ENCODE data around the gene SLC6A19.

Gene SLC6A19

GRCh38 chr5:1201327-1202025 lies at the start of gene SLC6A19:
SLC6A19 (plus strand) TSS chr5:1201595; CDS start chr5:1201651, 56 bp downstream.
- DNase-seq (ENCODE audit: low read depth) = no peak
- TF ChIP-seq, protein P1, sequence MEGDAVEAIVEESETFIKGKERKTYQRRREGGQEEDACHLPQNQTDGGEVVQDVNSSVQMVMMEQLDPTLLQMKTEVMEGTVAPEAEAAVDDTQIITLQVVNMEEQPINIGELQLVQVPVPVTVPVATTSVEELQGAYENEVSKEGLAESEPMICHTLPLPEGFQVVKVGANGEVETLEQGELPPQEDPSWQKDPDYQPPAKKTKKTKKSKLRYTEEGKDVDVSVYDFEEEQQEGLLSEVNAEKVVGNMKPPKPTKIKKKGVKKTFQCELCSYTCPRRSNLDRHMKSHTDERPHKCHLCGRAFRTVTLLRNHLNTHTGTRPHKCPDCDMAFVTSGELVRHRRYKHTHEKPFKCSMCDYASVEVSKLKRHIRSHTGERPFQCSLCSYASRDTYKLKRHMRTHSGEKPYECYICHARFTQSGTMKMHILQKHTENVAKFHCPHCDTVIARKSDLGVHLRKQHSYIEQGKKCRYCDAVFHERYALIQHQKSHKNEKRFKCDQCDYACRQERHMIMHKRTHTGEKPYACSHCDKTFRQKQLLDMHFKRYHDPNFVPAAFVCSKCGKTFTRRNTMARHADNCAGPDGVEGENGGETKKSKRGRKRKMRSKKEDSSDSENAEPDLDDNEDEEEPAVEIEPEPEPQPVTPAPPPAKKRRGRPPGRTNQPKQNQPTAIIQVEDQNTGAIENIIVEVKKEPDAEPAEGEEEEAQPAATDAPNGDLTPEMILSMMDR (conservative IDR thresholded peaks at IDR 0.05; ENCODE audit: low read length) = no peak

GRCh38 chr5:1152156-1152555 lies 49.2 kb upstream of the SLC6A19 start:
- DNase-seq (ENCODE audit: low read depth) = no peak
- no peak overlapping the region for H3K4me3 ChIP-seq (ENCODE audit: low read length)
- TF ChIP-seq, protein P1 (conservative IDR thresholded peaks at IDR 0.05; ENCODE audit: low read length) = no peak

More at GRCh38 chr5:1201327-1202025, at the start of gene SLC6A19:
- H3K4me3 ChIP-seq (ENCODE audit: low read length) = no peak within 1 kb of the TSS

DNA sequence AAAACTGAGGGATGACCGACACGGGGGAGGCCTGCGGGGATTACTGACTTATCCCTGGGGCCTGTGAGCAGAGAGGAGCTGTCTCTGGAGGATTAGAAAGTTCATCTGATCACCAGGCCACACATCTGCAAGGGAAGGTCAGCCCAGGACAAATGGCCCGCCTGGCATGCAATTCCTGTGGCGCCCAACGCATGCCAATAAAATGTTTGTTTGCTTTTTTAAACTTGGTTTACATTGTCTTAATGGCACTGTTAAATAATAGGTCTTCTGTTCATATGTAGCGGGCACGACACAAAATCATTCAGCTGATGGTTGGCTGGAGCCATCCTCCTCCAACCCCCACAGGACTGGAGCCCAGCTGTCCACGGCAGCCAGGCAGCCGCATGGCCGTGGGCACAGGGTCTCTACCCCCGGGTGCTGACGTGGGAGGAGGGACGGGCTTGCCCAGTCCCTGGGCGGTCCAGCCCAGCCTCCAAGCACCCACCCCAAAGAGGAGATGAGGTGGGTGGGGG lies 48.6 kb upstream of the SLC6A19 start:
- peak; percentile 30 for DNase-seq (ENCODE audit: low read depth)
- no peak overlapping the region for H3K4me3 ChIP-seq (ENCODE audit: low read length)
- TF ChIP-seq, protein P1 (conservative IDR thresholded peaks at IDR 0.05; ENCODE audit: low read length) = no peak

- DNase-seq (ENCODE audit: low read depth) = no peak
- TF ChIP-seq, protein P1 (conservative IDR thresholded peaks at IDR 0.05; ENCODE audit: low read length) = no peak
Measured at GRCh38 chr5:1153428-1153827, 48.0 kb upstream of the SLC6A19 start.

GRCh38 chr5:1155191-1156032 lies 46.0 kb upstream of the SLC6A19 start:
- no peak overlapping the region for H3K4me3 ChIP-seq (ENCODE audit: low read length)
- DNase-seq (ENCODE audit: low read depth) = no peak
- TF ChIP-seq, protein P1 (conservative IDR thresholded peaks at IDR 0.05; ENCODE audit: low read length) = no peak

More at GRCh38 chr5:1153428-1153827, 48.0 kb upstream of the SLC6A19 start:
- H3K4me3 ChIP-seq (ENCODE audit: low read length) = no peak overlapping the region

GRCh38 chr5:1156033-1156753 lies 45.2 kb upstream of the SLC6A19 start:
- no peak overlapping the region for H3K4me3 ChIP-seq (ENCODE audit: low read length)
- no peak for DNase-seq (ENCODE audit: low read depth)
- TF ChIP-seq, protein P1 (conservative IDR thresholded peaks at IDR 0.05; ENCODE audit: low read length) = no peak
